Measurements from ENCODE around the gene NSD1. TPM values are rescaled to one million over a fixed set of nuclear protein-coding genes. Genes with fewer than 3 reads are reported as not detected.
A peak's percentile ranks its signal among the peaks of the same experiment; 100 is the strongest.
"Not testable (repeated sequence)": the region's sequence is repeated elsewhere in the genome, so short reads cannot be mapped to it uniquely, and the experiment has no call there.

NSD1 gene
- total RNA-seq, 4 donors from 2014 or later = 46.4 to 112 (median 50.1) TPM

GRCh38 chr5:177169271-177169670 is 35.7 kb downstream of the NSD1 start:
- Histone ChIP-seq H3K36me3 (peaks cover 0 to 22% (median 0%) of the 10 kb centered on the region in 3 donors), H3K4me3 (no peak overlapping the region), H3K27ac (no peak overlapping the region), H3K27me3 (no peaks in the 10 kb centered on the region), H3K4me1 (no peaks in the 10 kb centered on the region), H3K9me3 (no peaks in the 10 kb centered on the region)
- TF ChIP-seq POLR2A (IDR thresholded peaks at IDR 0.05) (no peak), CTCF (IDR thresholded peaks at IDR 0.05) (no peak)
- peak in 1 of 3 donors; percentile 30 for DNase-seq

- Histone ChIP-seq H3K4me3 (no peak overlapping the region), H3K36me3 (peaks cover 0 to 11% (median 0%) of the 10 kb centered on the region in 3 donors), H3K27ac (no peak overlapping the region), H3K4me1 (no peaks in the 10 kb centered on the region), H3K27me3 (no peaks in the 10 kb centered on the region), H3K9me3 (no peaks in the 10 kb centered on the region)
- TF ChIP-seq CTCF (IDR thresholded peaks at IDR 0.05) = no peak
- no peak for TF ChIP-seq POLR2A (IDR thresholded peaks at IDR 0.05)
- DNase-seq = no peak
Measured at GRCh38 chr5:177171961-177172360, 38.4 kb downstream of the NSD1 start.

GRCh38 chr5:177175336-177175735 is 41.8 kb downstream of the NSD1 start:
- H3K4me1 ChIP-seq = no peaks in the 10 kb centered on the region
- H3K36me3 ChIP-seq = peaks cover 0 to 5% (median 0%) of the 10 kb centered on the region in 3 donors
- no peaks in the 10 kb centered on the region for H3K9me3 ChIP-seq
- no peak overlapping the region for H3K4me3 ChIP-seq
- DNase-seq = no peak
- H3K27me3 ChIP-seq = no peaks in the 10 kb centered on the region
- H3K27ac ChIP-seq = no peak overlapping the region
- TF ChIP-seq CTCF (IDR thresholded peaks at IDR 0.05) (no peak), POLR2A (IDR thresholded peaks at IDR 0.05) (no peak)

GRCh38 chr5:177176175-177176711 is 42.7 kb downstream of the NSD1 start:
- no peak for DNase-seq
- Histone ChIP-seq H3K4me1 (no peaks in the 10 kb centered on the region), H3K27ac (no peak overlapping the region), H3K4me3 (no peak overlapping the region), H3K9me3 (no peaks in the 10 kb centered on the region), H3K27me3 (no peaks in the 10 kb centered on the region), H3K36me3 (peaks cover 0 to 5% (median 0%) of the 10 kb centered on the region in 3 donors)
- TF ChIP-seq CTCF (IDR thresholded peaks at IDR 0.05) = no peak
- no peak for TF ChIP-seq POLR2A (IDR thresholded peaks at IDR 0.05)

- not testable (repeated sequence) for H3K27me3 ChIP-seq, H3K4me1 ChIP-seq, DNase-seq, H3K4me3 ChIP-seq, H3K9me3 ChIP-seq, H3K36me3 ChIP-seq, H3K27ac ChIP-seq
Measured at GRCh38 chr5:177177847-177178437, 44.4 kb downstream of the NSD1 start.

GRCh38 chr5:177178733-177179304 is 45.2 kb downstream of the NSD1 start:
- H3K4me1 ChIP-seq = no peaks in the 10 kb centered on the region
- H3K27ac ChIP-seq = no peak overlapping the region
- H3K27me3 ChIP-seq = no peaks in the 10 kb centered on the region
- H3K9me3 ChIP-seq = no peaks in the 10 kb centered on the region
- no peak overlapping the region for H3K4me3 ChIP-seq
- DNase-seq = no peak
- TF ChIP-seq CTCF (IDR thresholded peaks at IDR 0.05) = no peak
- TF ChIP-seq POLR2A (IDR thresholded peaks at IDR 0.05) = no peak
- peaks cover 0 to 5% (median 0%) of the 10 kb centered on the region in 3 donors for H3K36me3 ChIP-seq
